AML-193 (cell line): Measurements from ENCODE around the gene PPP4R3B.
"Not testable (repeated sequence)": the region's sequence is repeated elsewhere in the genome, so short reads cannot be mapped to it uniquely, and the experiment has no call there.

Source experiments
- DNase-seq, 2 experiments: peaks; one replicate each; lab custom pipeline; 2025; lab: John Stamatoyannopoulos, UW

The PPP4R3B gene

GRCh38 chr2:55595536-55595935 is 21.9 kb downstream of the PPP4R3B start:
- DNase-seq: no peak

GRCh38 chr2:55592130-55592529 is 25.3 kb downstream of the PPP4R3B start:
- DNase-seq: no peak

DNA sequence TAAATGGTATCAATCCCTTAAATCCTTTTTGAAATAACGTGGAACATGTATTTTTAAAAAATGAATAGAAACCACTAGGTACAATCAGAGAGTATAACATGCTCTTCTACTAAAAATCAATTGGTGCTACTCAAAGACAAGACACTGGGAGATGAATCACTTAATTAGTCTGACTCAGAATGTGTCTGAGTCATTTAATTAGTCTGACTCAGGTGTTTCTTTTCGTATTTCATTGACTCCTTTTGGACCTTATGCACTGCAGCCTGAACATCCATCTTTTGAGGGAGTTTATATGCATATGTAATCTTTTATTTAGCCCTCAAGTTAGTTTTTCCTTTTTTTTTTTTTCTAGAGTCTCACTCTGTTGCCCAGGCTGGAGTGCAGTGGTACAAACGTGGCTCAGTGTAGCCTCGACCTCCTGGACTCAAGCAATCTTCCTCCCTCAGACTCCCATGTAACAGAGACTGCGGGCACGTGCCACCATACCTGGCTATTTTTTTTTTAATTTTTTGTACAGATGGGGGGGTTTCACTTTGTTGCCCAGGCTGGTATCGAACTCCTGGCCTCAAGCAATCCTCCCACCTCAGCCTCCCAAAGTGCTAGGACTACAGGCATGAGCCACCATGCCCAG is 26.5 kb downstream of the PPP4R3B start:
- no peak for DNase-seq

DNA sequence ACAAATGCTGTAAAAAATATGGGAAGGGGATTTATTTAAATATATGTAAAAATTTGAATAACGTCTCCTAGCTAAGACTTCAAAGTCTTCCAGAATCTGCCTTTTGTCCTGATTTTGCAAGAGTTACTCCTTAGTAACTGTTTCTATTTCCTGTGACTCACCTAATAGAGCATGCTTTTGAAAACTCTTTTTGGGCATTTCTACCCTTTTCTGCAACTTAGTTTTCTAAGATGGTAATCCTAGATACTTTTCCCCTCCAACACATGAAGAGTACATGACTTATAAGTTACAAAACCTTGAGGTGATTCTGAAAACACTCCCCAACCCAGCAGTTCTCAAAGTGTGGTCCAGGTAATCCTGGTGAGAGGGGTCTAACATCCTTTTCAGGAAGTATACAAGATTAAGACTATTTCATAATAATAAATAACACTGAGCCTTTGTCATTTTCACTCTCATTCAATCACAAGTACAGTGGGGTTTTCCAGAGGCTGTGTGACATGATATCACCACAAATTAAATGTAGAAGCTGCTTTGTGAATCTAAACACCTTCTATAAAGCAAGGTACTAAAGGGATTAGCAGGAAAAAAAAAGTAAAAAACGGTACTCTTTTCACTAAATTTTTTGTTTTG is 31.9 kb downstream of the PPP4R3B start:
- DNase-seq: no peak

DNA sequence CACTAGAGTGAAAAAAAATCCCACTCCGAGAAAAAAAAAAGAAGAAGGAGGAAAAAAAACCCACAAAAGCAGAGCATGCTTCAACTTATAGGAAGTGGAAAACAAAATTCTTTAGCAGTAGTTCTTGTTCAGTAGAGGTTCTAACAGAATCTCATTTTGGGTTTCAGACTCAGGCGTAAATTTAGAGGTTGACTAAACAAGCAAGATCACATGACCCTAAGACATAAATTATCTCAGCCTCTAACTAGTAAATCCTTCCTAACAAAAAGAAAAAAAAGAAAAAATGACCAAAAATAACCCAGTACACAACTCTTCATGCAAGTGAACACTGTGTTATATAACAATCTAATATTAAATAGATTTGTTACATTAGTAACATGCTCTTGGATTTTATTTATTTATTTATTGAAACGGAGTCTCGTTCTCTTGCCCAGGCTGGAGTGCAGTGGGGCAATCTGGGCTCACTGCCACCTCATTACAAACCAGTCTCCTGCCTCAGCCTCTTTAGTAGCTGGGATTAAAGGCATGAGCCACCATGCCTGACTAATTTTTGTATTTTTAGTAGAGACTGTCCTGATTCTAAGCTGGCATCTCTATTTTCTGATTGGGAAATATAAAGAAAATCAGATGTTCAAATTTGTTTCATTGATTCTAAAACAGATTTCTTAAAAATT is 35.4 kb downstream of the PPP4R3B start:
- DNase-seq: no peak

DNA sequence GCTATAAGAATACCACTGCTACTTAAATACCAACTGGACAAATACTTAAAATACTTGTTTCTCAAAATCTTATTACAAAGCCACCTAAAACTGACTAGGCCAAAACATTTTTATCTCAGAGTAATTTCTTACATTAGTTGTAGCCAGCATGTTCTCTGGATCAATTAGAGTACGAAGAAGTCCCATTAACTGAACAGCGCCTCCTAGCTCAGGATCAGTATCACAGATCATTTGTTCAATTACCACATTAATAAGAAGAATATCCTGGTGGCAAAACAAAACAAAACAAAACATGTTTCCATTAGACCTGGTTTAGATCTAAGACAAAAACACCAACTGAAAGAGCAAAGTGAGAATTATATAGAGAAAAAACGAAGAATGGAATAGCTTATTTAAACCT is 36.0 kb downstream of the PPP4R3B start:
- DNase-seq: peak in 1 of 2 experiments; percentile 15

GRCh38 chr2:55569002-55569401 is 48.4 kb downstream of the PPP4R3B start:
- DNase-seq: not testable (repeated sequence)

GRCh38 chr2:55567298-55567697 is 50.1 kb downstream of the PPP4R3B start:
- DNase-seq: no peak

DNA sequence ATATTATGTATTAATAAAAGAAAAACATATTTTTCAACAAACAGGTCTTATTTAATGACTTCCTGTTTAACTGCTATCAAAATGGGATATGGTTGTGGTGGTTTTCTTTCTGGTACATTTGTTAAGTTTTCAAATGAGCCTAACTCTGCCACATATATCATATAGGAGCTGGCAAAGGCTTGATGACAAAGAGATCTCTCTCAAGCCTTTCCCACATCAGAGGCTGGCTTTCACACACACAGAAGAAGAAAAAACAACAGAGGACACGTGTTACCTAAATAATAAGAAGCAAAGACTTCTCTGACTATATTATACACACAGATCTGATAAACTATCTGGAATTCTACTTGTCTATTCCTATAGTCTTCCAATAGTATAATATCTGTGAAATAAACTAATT is 51.8 kb downstream of the PPP4R3B start:
- no peak for DNase-seq

- no peak for DNase-seq
Measured at GRCh38 chr2:55560855-55561254, 56.6 kb downstream of the PPP4R3B start.

DNA sequence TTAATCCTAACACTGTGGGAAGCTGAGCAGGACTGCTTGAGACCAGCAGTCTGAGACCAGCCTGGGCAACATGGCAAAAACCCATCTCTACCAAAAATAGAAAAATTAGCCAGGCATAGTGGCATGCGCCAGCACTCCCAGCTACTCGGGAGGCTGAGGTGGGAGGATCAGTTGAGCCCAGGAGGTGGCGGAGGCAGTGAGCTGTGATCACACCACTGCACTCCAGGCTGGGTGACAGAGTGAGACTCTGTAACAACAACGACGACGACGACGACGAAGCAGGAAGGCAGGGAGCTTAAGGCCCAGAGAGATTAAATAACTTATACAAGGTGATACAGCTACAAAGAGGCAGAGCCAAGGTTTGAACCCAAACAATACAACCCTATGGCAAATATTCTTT is 60.6 kb downstream of the PPP4R3B start:
- no peak for DNase-seq

DNA sequence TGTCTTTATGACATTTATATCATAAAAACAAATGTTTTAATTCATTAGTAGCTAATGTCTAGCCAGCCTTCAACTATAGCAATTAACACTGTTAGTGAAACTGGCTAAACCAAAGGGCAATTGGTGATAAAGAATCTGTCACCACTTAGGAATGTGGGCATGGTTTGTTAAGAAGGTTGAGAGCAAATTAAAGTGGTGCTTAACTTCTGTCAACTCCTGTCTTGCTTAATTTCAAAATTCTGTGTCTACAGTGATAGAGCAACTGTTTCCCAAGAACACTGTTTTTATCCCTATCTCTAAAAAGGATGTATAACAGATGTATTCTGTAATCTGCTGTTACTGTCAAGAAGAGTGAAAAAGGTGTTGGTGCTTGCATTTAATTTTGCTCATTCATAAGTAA is 61.4 kb downstream of the PPP4R3B start:
- DNase-seq: no peak

DNA sequence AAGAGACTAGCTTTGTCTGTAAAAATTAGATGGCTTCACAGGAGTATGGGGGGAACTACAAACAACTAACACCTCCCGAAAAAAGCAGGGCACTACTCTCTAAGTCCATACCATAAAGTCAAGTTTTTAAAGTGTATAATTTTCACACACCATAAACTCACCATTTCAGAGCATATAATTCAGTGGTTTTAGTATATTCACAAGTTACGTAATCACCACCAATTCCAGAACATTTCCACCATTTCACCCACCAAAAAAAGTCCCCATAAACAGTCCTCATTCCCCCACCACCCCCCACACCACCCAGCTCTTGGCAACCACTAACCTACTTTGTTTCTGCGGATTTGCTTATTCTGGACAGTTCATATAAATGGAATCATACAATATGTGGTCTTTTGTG is 64.1 kb downstream of the PPP4R3B start:
- no peak for DNase-seq

- DNase-seq: no peak
Measured at GRCh38 chr2:55550368-55551102, 66.9 kb downstream of the PPP4R3B start.

DNA sequence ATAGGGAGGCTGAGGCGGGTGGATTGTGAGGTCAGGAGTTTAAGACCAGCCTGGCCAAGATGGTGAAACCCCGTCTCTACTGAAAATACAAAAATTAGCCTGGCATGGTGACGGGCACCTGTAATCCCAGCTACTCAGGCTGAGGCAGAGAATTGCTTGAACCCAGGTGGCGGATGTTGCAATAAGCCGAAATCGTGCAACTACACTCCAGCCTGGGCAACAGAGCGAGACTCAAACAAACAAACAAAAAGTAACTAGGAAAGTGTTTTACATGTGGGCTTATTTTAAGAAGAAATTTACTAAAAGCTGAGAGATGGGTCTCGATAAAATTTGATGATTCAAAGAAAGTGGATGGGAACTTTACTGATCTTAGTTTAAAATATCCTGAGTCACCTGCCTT is 69.7 kb downstream of the PPP4R3B start:
- DNase-seq: not testable (repeated sequence)

DNA sequence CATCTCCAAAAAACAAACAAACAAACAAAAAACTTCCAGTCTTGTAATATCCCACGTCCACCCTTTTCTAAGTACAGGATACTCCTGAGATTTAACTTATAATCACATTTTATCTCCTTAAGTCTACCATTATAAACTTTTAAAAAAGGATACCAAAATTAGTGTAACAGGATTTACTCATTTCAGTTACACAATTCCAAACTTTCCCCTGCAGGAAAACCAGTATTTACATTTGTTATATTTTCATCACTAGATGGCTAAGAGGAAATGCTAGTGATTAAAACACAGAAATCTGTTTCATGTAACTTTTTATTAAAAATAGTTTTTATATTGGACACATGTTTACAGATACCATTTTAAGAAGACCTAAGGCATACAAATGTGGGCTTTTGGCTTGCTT is 70.4 kb downstream of the PPP4R3B start:
- no peak for DNase-seq

GRCh38 chr2:55530539-55531081 is 86.8 kb downstream of the PPP4R3B start:
- DNase-seq: no peak

DNA sequence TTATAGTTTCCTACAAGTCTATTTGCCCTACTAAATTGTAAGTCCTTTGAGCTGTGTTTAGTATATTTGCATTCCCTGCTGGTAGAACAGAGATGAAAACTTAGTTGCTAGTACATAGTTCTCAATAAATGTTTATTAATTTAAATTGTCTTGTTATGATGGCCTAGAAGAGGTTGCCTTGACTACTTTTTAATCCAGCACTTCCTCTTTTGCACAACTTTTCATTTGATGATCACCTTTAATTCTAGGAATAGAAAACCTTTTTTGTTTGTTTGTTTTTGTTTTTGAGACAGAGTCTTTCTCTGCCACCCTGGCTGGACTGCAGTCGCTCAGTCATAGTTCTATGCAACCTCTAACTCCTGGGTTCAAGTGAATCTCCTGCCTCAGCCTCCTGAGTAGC is 91.2 kb downstream of the PPP4R3B start:
- no peak for DNase-seq

DNA sequence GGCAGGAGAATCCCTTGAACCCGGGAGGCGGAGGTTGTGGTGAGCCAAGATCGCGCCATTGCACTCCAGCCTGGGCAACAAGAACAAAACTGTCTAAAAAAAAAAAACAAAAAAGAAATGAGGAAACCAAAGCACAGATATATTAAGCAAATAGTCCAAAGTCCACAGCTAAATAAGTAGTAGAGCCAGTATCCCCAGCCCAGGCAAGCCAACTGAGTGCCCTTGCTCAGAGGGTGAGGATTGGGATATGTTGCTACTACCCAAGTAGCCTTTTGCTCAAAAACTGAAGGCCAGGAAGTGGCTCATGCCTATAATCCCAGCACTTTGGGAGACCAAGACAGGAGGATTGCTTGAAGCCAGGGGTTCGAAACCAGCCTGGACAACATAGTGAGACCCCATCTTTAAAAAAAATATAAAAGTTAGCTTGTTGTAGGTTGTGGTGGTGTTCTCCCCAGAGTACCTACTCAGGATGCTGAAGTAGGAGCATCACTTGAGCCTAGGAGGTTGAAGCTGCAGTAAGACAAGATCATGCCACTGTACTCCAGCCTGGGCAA is 92.5 kb downstream of the PPP4R3B start:
- no peak for DNase-seq

DNA sequence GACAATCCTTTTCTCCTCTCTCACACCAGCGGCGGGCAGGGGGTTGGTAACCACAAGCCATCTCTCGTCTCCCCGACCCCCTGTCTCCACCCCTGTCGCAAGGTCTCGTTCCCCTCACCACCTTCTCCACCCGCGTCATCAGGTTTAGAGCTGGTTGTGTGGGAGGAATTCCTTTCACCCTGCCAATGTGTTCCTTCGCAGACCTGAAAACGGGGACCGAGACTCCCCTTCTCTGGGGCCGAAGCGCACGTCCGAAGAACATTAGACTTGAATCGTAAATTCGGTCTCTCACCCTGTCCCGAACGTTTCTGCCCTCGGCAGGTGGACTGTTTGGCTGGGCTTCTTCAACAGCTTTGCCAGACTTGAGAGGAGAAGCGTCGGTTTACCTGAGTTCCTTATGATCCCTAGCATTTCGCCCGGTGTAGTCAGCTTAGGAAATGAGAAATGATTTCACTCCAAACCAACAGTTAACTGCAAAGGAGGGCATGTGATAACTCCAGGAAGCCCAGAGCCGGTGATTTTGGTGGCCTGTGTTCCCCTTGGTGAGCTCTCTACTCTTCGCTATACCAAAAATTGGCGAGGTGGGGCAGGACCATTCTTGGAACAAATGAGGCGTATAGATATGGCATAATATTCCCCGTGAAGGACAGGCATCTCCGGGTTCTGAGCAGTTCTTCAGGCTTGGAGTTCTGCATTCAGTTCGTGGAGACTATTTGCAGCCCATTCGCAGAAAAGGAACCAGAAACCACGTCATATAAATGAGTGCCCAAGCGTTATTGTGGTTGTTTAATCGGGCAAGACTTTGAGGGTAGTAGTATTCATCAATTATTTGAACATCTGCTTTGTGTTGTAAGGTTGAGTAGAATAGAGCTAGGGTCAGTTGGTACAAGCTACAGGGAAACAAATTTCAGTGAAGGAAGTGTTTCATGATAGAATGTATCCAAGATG is 97.2 kb downstream of the PPP4R3B start:
- peak; percentile 10 to 22 for DNase-seq

- peak in 1 of 2 experiments; percentile 16 for DNase-seq
Measured at GRCh38 chr2:55518841-55519165, 98.6 kb downstream of the PPP4R3B start.
